ENCODE data around the gene NDUFAF8.
"Not testable (repeated sequence)": the region's sequence is repeated elsewhere in the genome, so short reads cannot be mapped to it uniquely, and the experiment has no call there.

Gene NDUFAF8

GRCh38 chr17:81219476-81220180, 19.5 kb upstream of the NDUFAF8 start:
- TF ChIP-seq CTCF (conservative IDR thresholded peaks at IDR 0.05) (no peak), ZFX (IDR thresholded peaks at IDR 0.05) (no peak)

GRCh38 chr17:81221371-81221841, 17.7 kb upstream of the NDUFAF8 start:
- peak overlapping the region; percentile 86; the same call in 1 of the 2 replicates for H3K27ac ChIP-seq

More at GRCh38 chr17:81219476-81220180, 19.5 kb upstream of the NDUFAF8 start:
- H3K27ac ChIP-seq: no peak overlapping the region

GRCh38 chr17:81221842-81222619, 17.1 kb upstream of the NDUFAF8 start:
- TF ChIP-seq ZFX (IDR thresholded peaks at IDR 0.05) (no peak), CTCF (conservative IDR thresholded peaks at IDR 0.05) (no peak)
- H3K27ac ChIP-seq: peak overlapping the region; percentile 86

More at GRCh38 chr17:81221371-81221841, 17.7 kb upstream of the NDUFAF8 start:
- TF ChIP-seq CTCF (conservative IDR thresholded peaks at IDR 0.05) (no peak), ZFX (IDR thresholded peaks at IDR 0.05) (no peak)

GRCh38 chr17:81222620-81222905, 16.6 kb upstream of the NDUFAF8 start:
- TF ChIP-seq CTCF (conservative IDR thresholded peaks at IDR 0.05): no peak
- H3K27ac ChIP-seq: peak overlapping the region; percentile 86

GRCh38 chr17:81222906-81223761, 16.0 kb upstream of the NDUFAF8 start, which contains the start of gene CEP131:
Gene CEP131 (minus strand): TSS chr17:81222965. CDS start chr17:81220056, 2,909 bp downstream.
- peak within 1 kb of the TSS; percentile 86 for H3K27ac ChIP-seq
- TF ChIP-seq CTCF (conservative IDR thresholded peaks at IDR 0.05): no peak
- TF ChIP-seq ZFX (IDR thresholded peaks at IDR 0.05): peak; percentile 20; the same call in 1 of the 2 replicates

GRCh38 chr17:81223762-81224130, 15.4 kb upstream of the NDUFAF8 start:
- no peak for TF ChIP-seq CTCF (conservative IDR thresholded peaks at IDR 0.05)
- H3K27ac ChIP-seq: peak overlapping the region; percentile 86

- H3K27ac ChIP-seq: not testable (repeated sequence)
Measured at GRCh38 chr17:81227630-81228029, 11.5 kb upstream of the NDUFAF8 start.
